CD8-positive, alpha-beta memory T cell (primary cell): ENCODE data around the gene DENND1B. TPM values are rescaled to one million over a fixed set of nuclear protein-coding genes. Genes with fewer than 3 reads are reported as not detected.

ENCODE experiments used
- CTCF ChIA-PET: fragments of 350-600 bp; sonication (Branson Sonifier 250); formaldehyde crosslinking; loops from one replicate; lab custom pipeline; 2021; ENCODE audit warnings: antibody characterized with exemption; lab: Charles Lee
- POLR2A ChIA-PET: fragments of 350-600 bp; sonication (Branson Sonifier 250); formaldehyde crosslinking; loops from one replicate; lab custom pipeline; 2021; ENCODE audit warnings: antibody characterized with exemption; lab: Charles Lee
- DNase-seq, 5 donors: peaks; one replicate each; pipeline versions ENCODE4 v3.0.0 to v3.0.0-alpha.2; 2020 to 2022; ENCODE audit warnings: mixed read lengths in 1 of 5
- H3K27ac ChIP-seq: one replicate; pipeline ENCODE4 v1.7.0; 2013; ENCODE audit warnings: low read depth, mild to moderate bottlenecking, low read length, moderate library complexity
- H3K27me3 ChIP-seq: 2 replicates; pipeline ENCODE4 v1.7.0; 2013; ENCODE audit warnings: low read length, mild to moderate bottlenecking; ENCODE audit not compliant: insufficient read depth, poor library complexity, severe bottlenecking
- H3K36me3 ChIP-seq: 2 replicates; pipeline ENCODE4 v1.7.0; 2013; ENCODE audit warnings: mild to moderate bottlenecking, low read length, moderate library complexity; ENCODE audit not compliant: insufficient read depth
- H3K4me1 ChIP-seq: 2 replicates; pipeline ENCODE4 v1.7.0; 2013; ENCODE audit warnings: mild to moderate bottlenecking, low read length, moderate library complexity; ENCODE audit not compliant: insufficient read depth
- H3K4me3 ChIP-seq: 2 replicates; pipeline ENCODE4 v1.7.0; 2013; ENCODE audit warnings: mild to moderate bottlenecking, low read length
- H3K9me3 ChIP-seq: 2 replicates; pipeline ENCODE4 v1.7.0; 2013; ENCODE audit warnings: mild to moderate bottlenecking, low read length
- H3K27ac Mint-ChIP-seq, 8 donors: one replicate each; pipeline ENCODE4 v1.8.0; 2020 to 2021; ENCODE audit warnings: mixed read lengths in 8 of 8, mild to moderate bottlenecking in 6 of 8, inconsistent platforms in 3 of 8, moderate library complexity in 3 of 8
- H3K27me3 Mint-ChIP-seq, 2 donors: one replicate each; pipeline ENCODE4 v1.8.0; 2020 to 2021; ENCODE audit warnings: mixed read lengths in 2 of 2, mild to moderate bottlenecking in 1 of 2, moderate library complexity in 1 of 2
- H3K36me3 Mint-ChIP-seq, 3 donors: one replicate each; pipeline ENCODE4 v1.8.0; 2020 to 2021; ENCODE audit warnings: mixed read lengths in 3 of 3, inconsistent platforms in 1 of 3, mild to moderate bottlenecking in 1 of 3
- H3K4me1 Mint-ChIP-seq, 3 donors: one replicate each; pipeline ENCODE4 v1.8.0; 2020 to 2021; ENCODE audit warnings: mixed read lengths in 3 of 3, inconsistent platforms in 1 of 3, mild to moderate bottlenecking in 1 of 3
- H3K4me3 Mint-ChIP-seq, 7 donors: one replicate each; pipeline ENCODE4 v1.8.0; 2020 to 2021; ENCODE audit warnings: mixed read lengths in 7 of 7, mild to moderate bottlenecking in 6 of 7, moderate library complexity in 4 of 7, inconsistent platforms in 2 of 7
- H3K9me3 Mint-ChIP-seq, 5 donors: one replicate each; pipeline ENCODE4 v1.8.0; 2020 to 2022; ENCODE audit warnings: mixed read lengths in 5 of 5, mild to moderate bottlenecking in 3 of 5, moderate library complexity in 2 of 5, inconsistent platforms in 1 of 5
- polyA plus RNA-seq: library from polyadenylated mRNA; unstranded; fragments of 300-500 nt; fragmentation: Illumina TruSeq; gene quantifications from one replicate; pipeline ENCODE4 v1.2.3, GENCODE V29; 2021
- total RNA-seq, 2 experiments: library from RNA; stranded (reverse); gene quantifications; one replicate each; pipeline ENCODE4 v1.2.3, GENCODE V29; 2021

The DENND1B gene
- total and polyA plus RNA-seq, 3 experiments from 2014 or later: 10.6 to 14.8 (median 12.0) TPM

- Mint-ChIP-seq H3K36me3 (no peaks in the 10 kb centered on the region), H3K27ac (no peak overlapping the region), H3K4me3 (no peak overlapping the region), H3K27me3 (peaks cover 3 to 8% of the 10 kb centered on the region in 2 donors), H3K9me3 (no peaks in the 10 kb centered on the region), H3K4me1 (no peaks in the 10 kb centered on the region)
- Histone ChIP-seq H3K27me3 (no peaks in the 10 kb centered on the region), H3K27ac (no peak overlapping the region), H3K4me3 (no peak overlapping the region), H3K4me1 (no peaks in the 10 kb centered on the region), H3K36me3 (no peaks in the 10 kb centered on the region), H3K9me3 (no peaks in the 10 kb centered on the region)
- CTCF ChIA-PET: no interaction called here
- no peak for DNase-seq
- POLR2A ChIA-PET: no interaction called here
These were observed 303.1 kb downstream of the DENND1B start for GRCh38 chr1:197472141-197472540.

DNA sequence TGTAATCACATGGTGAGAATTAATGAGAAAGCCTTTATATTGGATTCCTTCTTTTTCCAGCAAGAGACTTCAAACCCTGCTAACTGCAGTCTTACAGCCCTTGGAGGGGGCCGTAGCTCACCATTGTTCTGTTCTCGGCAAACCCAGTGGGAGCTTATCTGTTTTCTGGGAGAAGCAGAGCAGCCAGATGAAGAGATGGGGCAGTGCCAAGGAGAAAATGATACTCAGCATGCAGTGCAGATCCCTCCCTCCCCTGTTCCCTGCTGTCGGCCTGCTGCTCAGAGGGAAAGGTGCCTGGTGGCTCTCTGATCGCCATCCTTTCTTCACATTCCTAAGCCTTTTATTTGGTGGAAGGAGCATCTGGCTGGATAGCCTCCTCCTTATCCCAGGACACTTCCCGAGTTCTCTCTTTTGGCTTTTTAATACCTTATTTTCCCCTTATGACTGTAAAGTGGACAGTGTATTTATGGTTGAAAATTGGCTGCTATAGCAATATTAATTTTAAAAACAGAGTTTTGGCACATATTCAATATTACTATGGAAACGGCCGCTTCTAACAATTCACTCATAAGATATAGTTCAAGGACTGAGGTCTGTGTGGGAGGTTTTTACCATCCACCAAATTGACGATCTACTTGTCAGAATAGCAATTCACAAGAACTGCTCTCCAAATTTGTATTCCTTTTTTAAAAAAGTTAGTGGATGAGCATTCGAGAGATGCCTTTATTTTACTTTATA, 303.9 kb downstream of the DENND1B start:
- Histone ChIP-seq H3K27ac (no peak overlapping the region), H3K9me3 (no peaks in the 10 kb centered on the region), H3K4me3 (no peak overlapping the region), H3K27me3 (no peaks in the 10 kb centered on the region), H3K4me1 (no peaks in the 10 kb centered on the region), H3K36me3 (no peaks in the 10 kb centered on the region)
- POLR2A ChIA-PET: no interaction called here
- no peaks in the 10 kb centered on the region for H3K4me1 Mint-ChIP-seq
- DNase-seq: no peak
- H3K27me3 Mint-ChIP-seq: peaks cover 3 to 7% of the 10 kb centered on the region in 2 donors
- CTCF ChIA-PET: interaction anchor here (1.2 kb wide), 1 partner anchor 9 kb away, joined by 3 read pairs; no protein-coding TSS in a partner anchor
- no peaks in the 10 kb centered on the region for H3K36me3 Mint-ChIP-seq
- no peak overlapping the region for H3K27ac Mint-ChIP-seq
- no peak overlapping the region for H3K4me3 Mint-ChIP-seq
- no peaks in the 10 kb centered on the region for H3K9me3 Mint-ChIP-seq

- ChIA-PET POLR2A (no interaction called here), CTCF (interaction anchor here (1.2 kb wide), 1 partner anchor 8 kb away, joined by 3 read pairs; no protein-coding TSS in a partner anchor)
- H3K27ac ChIP-seq: no peak overlapping the region
- no peaks in the 10 kb centered on the region for H3K4me1 ChIP-seq
- H3K4me3 ChIP-seq: no peak overlapping the region
- H3K27me3 ChIP-seq: no peaks in the 10 kb centered on the region
- peaks cover 3 to 12% of the 10 kb centered on the region in 2 donors for H3K27me3 Mint-ChIP-seq
- H3K4me1 Mint-ChIP-seq: no peaks in the 10 kb centered on the region
- no peak overlapping the region for H3K27ac Mint-ChIP-seq
- no peak overlapping the region for H3K4me3 Mint-ChIP-seq
- H3K36me3 Mint-ChIP-seq: no peaks in the 10 kb centered on the region
- H3K9me3 ChIP-seq: no peaks in the 10 kb centered on the region
- H3K9me3 Mint-ChIP-seq: no peaks in the 10 kb centered on the region
- DNase-seq: no peak
- no peaks in the 10 kb centered on the region for H3K36me3 ChIP-seq
These were observed 304.9 kb downstream of the DENND1B start for GRCh38 chr1:197470330-197470729.

GRCh38 chr1:197469620-197470210, 305.6 kb downstream of the DENND1B start:
- POLR2A ChIA-PET: no interaction called here

GRCh38 chr1:197468543-197469175, 306.6 kb downstream of the DENND1B start:
- Mint-ChIP-seq H3K4me3 (no peak overlapping the region), H3K27me3 (peaks cover 3 to 12% of the 10 kb centered on the region in 2 donors), H3K9me3 (no peaks in the 10 kb centered on the region), H3K4me1 (no peaks in the 10 kb centered on the region), H3K27ac (no peak overlapping the region), H3K36me3 (no peaks in the 10 kb centered on the region)
- no peaks in the 10 kb centered on the region for H3K9me3 ChIP-seq
- H3K27me3 ChIP-seq: no peaks in the 10 kb centered on the region
- no peak overlapping the region for H3K4me3 ChIP-seq
- no peaks in the 10 kb centered on the region for H3K4me1 ChIP-seq
- CTCF ChIA-PET: no interaction called here
- no peak overlapping the region for H3K27ac ChIP-seq
- POLR2A ChIA-PET: no interaction called here
- no peaks in the 10 kb centered on the region for H3K36me3 ChIP-seq
- no peak for DNase-seq

More at GRCh38 chr1:197469620-197470210, 305.6 kb downstream of the DENND1B start:
- no peak overlapping the region for H3K4me3 Mint-ChIP-seq
- peaks cover 3 to 12% of the 10 kb centered on the region in 2 donors for H3K27me3 Mint-ChIP-seq
- Histone ChIP-seq H3K36me3 (no peaks in the 10 kb centered on the region), H3K27ac (no peak overlapping the region), H3K4me1 (no peaks in the 10 kb centered on the region), H3K9me3 (no peaks in the 10 kb centered on the region), H3K27me3 (no peaks in the 10 kb centered on the region), H3K4me3 (no peak overlapping the region)
- DNase-seq: no peak
- no peaks in the 10 kb centered on the region for H3K36me3 Mint-ChIP-seq
- CTCF ChIA-PET: no interaction called here
- H3K27ac Mint-ChIP-seq: no peak overlapping the region
- no peaks in the 10 kb centered on the region for H3K9me3 Mint-ChIP-seq
- no peaks in the 10 kb centered on the region for H3K4me1 Mint-ChIP-seq

DNA sequence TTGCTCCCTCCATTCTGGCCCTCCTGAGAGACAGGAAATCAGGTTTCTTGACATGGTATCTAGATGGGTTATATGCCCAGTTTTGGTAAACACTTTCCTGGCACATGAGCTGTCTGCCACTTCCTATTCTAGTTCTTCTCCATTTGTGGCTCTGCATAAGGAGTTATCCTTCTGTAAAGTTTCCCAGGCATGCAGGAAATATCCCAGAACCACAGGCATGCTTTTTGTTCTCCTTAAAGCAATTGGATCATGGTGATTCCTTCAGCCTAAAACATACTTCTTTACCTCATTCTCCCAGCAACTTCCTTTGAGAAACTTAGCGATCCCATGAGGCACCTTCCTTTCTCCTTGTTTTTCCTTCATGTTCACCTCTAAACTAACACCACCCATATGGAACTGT, 307.4 kb downstream of the DENND1B start:
- Histone ChIP-seq H3K27me3 (no peaks in the 10 kb centered on the region), H3K9me3 (no peaks in the 10 kb centered on the region), H3K4me1 (no peaks in the 10 kb centered on the region), H3K27ac (no peak overlapping the region), H3K4me3 (no peak overlapping the region), H3K36me3 (no peaks in the 10 kb centered on the region)
- Mint-ChIP-seq H3K9me3 (no peaks in the 10 kb centered on the region), H3K36me3 (no peaks in the 10 kb centered on the region), H3K27me3 (peaks cover 3 to 12% of the 10 kb centered on the region in 2 donors), H3K4me1 (no peaks in the 10 kb centered on the region), H3K4me3 (no peak overlapping the region), H3K27ac (no peak overlapping the region)
- CTCF ChIA-PET: no interaction called here
- POLR2A ChIA-PET: no interaction called here
- no peak for DNase-seq

GRCh38 chr1:197466813-197467212, 308.5 kb downstream of the DENND1B start:
- DNase-seq: no peak
- ChIA-PET POLR2A (no interaction called here), CTCF (no interaction called here)
- Histone ChIP-seq H3K27me3 (no peaks in the 10 kb centered on the region), H3K9me3 (no peaks in the 10 kb centered on the region), H3K4me3 (no peak overlapping the region), H3K27ac (no peak overlapping the region), H3K4me1 (no peaks in the 10 kb centered on the region), H3K36me3 (no peaks in the 10 kb centered on the region)
- no peaks in the 10 kb centered on the region for H3K9me3 Mint-ChIP-seq
- no peak overlapping the region for H3K4me3 Mint-ChIP-seq
- H3K4me1 Mint-ChIP-seq: no peaks in the 10 kb centered on the region
- peaks cover 3 to 12% of the 10 kb centered on the region in 2 donors for H3K27me3 Mint-ChIP-seq
- no peaks in the 10 kb centered on the region for H3K36me3 Mint-ChIP-seq
- H3K27ac Mint-ChIP-seq: no peak overlapping the region
